Spleen (tissue), 11 donors: ENCODE results near the gene PUSL1. TPM values are rescaled to one million over a fixed set of nuclear protein-coding genes. Genes with fewer than 3 reads are reported as not detected.
A peak's percentile ranks its signal among the peaks of the same experiment; 100 is the strongest.

Source experiments
- DNase-seq: peaks from one replicate; pipeline ENCODE4 v3.0.0-alpha.2; 2020
- H3K27ac ChIP-seq, 8 donors: fragments of 200-600 bp; sonication (generic) in 7 of 8; 1 replicate in 4 of 8; 2 replicates in 4 of 8; pipeline versions ENCODE4 v1.5.0 to v1.8.0; 2016 to 2021; ENCODE audit warnings: inconsistent platforms in 4 of 8, mild to moderate bottlenecking in 4 of 8, moderate library complexity in 1 of 8
- H3K27me3 ChIP-seq, 7 donors: fragments of 200-600 bp; sonication (generic) in 6 of 7; replicated peaks in 1 of 7; 1 replicate in 4 of 7; 2 replicates in 3 of 7; pipeline versions ENCODE4 v1.5.0 to v1.8.0; 2016 to 2021; ENCODE audit warnings: inconsistent platforms in 3 of 7, mild to moderate bottlenecking in 1 of 7
- H3K36me3 ChIP-seq, 6 donors: fragments of 200-600 bp; sonication (generic) in 5 of 6; 1 replicate in 4 of 6; 2 replicates in 2 of 6; pipeline versions ENCODE4 v1.5.0 to v1.8.0; 2016 to 2021; ENCODE audit warnings: inconsistent platforms in 2 of 6
- H3K4me1 ChIP-seq, 6 donors: fragments of 200-600 bp; sonication (generic) in 5 of 6; 1 replicate in 3 of 6; 2 replicates in 3 of 6; pipeline versions ENCODE4 v1.5.0 to v1.8.0; 2016 to 2021; ENCODE audit warnings: inconsistent platforms in 3 of 6
- H3K4me3 ChIP-seq, 8 donors: fragments of 200-600 bp; sonication (generic) in 7 of 8; 1 replicate in 4 of 8; 2 replicates in 4 of 8; pipeline versions ENCODE4 v1.5.0 to v1.8.0; 2016 to 2021; ENCODE audit warnings: inconsistent platforms in 4 of 8, mild to moderate bottlenecking in 4 of 8, moderate library complexity in 2 of 8
- H3K9me3 ChIP-seq, 8 donors: fragments of 200-600 bp; sonication (generic) in 7 of 8; 1 replicate in 4 of 8; 2 replicates in 4 of 8; pipeline versions ENCODE4 v1.5.0 to v1.8.0; 2016 to 2021; ENCODE audit warnings: inconsistent platforms in 4 of 8
- CTCF ChIP-seq, 11 experiments: fragments of 200-600 bp in 7 of 11; fragments of 450-650 bp in 4 of 11; sonication (generic) in 4 of 11; IDR thresholded peaks in 8 of 11; conservative IDR thresholded peaks in 3 of 11; 1 replicate in 7 of 11; 2 replicates in 4 of 11; pipeline versions ENCODE4 v1.4.0 to v1.8.0; 2016 to 2021; ENCODE audit warnings: antibody characterized with exemption in 11 of 11, inconsistent platforms in 4 of 11, mild to moderate bottlenecking in 1 of 11
- POLR2A ChIP-seq, 3 donors: fragments of 450-650 bp; IDR thresholded peaks; one replicate each; pipeline ENCODE4 v1.5.1; 2017; ENCODE audit warnings: antibody characterized with exemption in 3 of 3, mild to moderate bottlenecking in 1 of 3
- POLR2AphosphoS5 ChIP-seq, 3 donors: sonication (generic); formaldehyde crosslinking; IDR thresholded peaks; one replicate each; pipeline ENCODE4 v1.5.1; 2017; ENCODE audit warnings: antibody characterized with exemption in 3 of 3
- WGBS, 5 donors: extraction: QIAGEN DNeasy Blood & Tissue Kit in 3 of 5; methylation state at CpG; one replicate each; pipeline versions ENCODE4 v1.1.5 to v1.1.7; 2013 to 2018; 5-methylcytosine and 5-hydroxymethylcytosine counted together
- intact Hi-C: fragments of 100-400 bp; cut with DNase I; formaldehyde crosslinking; loops from one replicate; pipeline ENCODE4 v1.15.0; 2023; ENCODE audit warnings: low total_unique reads
- microRNA-seq, 3 donors: library from miRNA; unstranded; fragments of <30 nt; microRNA quantifications; one replicate each; pipeline versions ENCODE4 to v1.1.0, GENCODE V29; 2019 to 2020
- polyA plus RNA-seq, 3 donors: library from polyadenylated mRNA; stranded (reverse); fragments of 200-250 nt; gene quantifications; one replicate each; pipeline ENCODE4 v1.2.1, GENCODE V29; 2013
- small RNA-seq, 4 donors: library from RNA; depleted of rRNA; stranded (forward); fragments of <200 nt; gene quantifications; one replicate each; pipeline ENCODE3, GENCODE V24; 2016
- total RNA-seq, 7 donors: library from RNA; depleted of rRNA in 3 of 7; stranded (reverse); fragments of >200 nt in 3 of 7; fragmentation: NEBNext Ultra II Directional in 4 of 7; extraction: Animal tissue kit (Norgen Biotek cat#: 25700) in 4 of 7; gene quantifications; one replicate each; pipeline versions ENCODE4 v1.1.0 to v1.2.1, GENCODE V29; 2016 to 2021
- donor health status: healthy with polysubstance abuse.
- donor health status: DM: no; HTN: no; CAD: no; lungs with moderate emphysema.
- donor health status: DM: no; HTN: no; CAD: no.
- donor health status: Bipolar disorder and iron deficiency.
- donor health status: healthy.
- donor health status: DM: no; HTN: no; CAD: no.
- donor health status: DM: yes; HTN: yes; CAD: no.

PUSL1 gene
- total and polyA plus RNA-seq, 10 donors = 9.8 to 22.9 (median 12.8) TPM

GRCh38 chr1:1359664-1360468 lies 51.5 kb downstream of the PUSL1 start:
- TF ChIP-seq POLR2A (IDR thresholded peaks at IDR 0.05) (no peak), POLR2AphosphoS5 (IDR thresholded peaks at IDR 0.05) (no peak), CTCF (IDR thresholded peaks at IDR 0.05 in 8 of 11, conservative IDR thresholded peaks at IDR 0.05 in 3 of 11) (no peak)
- Histone ChIP-seq H3K4me3 (no peak overlapping the region), H3K4me1 (peaks cover 0 to 66% (median 23%) of the 10 kb centered on the region in 6 donors), H3K9me3 (no peaks in the 10 kb centered on the region), H3K36me3 (peaks cover 0 to 4% (median 0%) of the 10 kb centered on the region in 6 donors), H3K27ac (peak overlapping the region in 6 of 8 donors; percentile 7 to 83 (median 76)), H3K27me3 (peaks cover 0 to 73% (median 43%) of the 10 kb centered on the region in 7 donors)
- peak; percentile 68 for DNase-seq
- intact Hi-C loops = no loop called here
- WGBS, 5 donors = 65 to 74% (median 68%) methylated on average over 25 to 28 of the region's 28 CpGs

- H3K9me3 ChIP-seq = no peaks in the 10 kb centered on the region
- no peaks in the 10 kb centered on the region for H3K36me3 ChIP-seq
- no peak for TF ChIP-seq POLR2A (IDR thresholded peaks at IDR 0.05)
- TF ChIP-seq POLR2AphosphoS5 (IDR thresholded peaks at IDR 0.05) = peak in 2 of 3 donors; percentile 44 to 65
- TF ChIP-seq CTCF (IDR thresholded peaks at IDR 0.05 in 8 of 11, conservative IDR thresholded peaks at IDR 0.05 in 3 of 11) = no peak
- peaks cover 0 to 59% (median 15%) of the 10 kb centered on the region in 6 donors for H3K4me1 ChIP-seq
- no peak overlapping the region for H3K4me3 ChIP-seq
- WGBS, 5 donors = 77 to 81% (median 78%) methylated on average over 18 to 20 of the region's 20 CpGs
- H3K27me3 ChIP-seq = peaks cover 0 to 65% (median 35%) of the 10 kb centered on the region in 7 donors
- peak overlapping the region in 6 of 8 donors; percentile 20 to 83 (median 76) for H3K27ac ChIP-seq
- DNase-seq = peak; percentile 69
- intact Hi-C loops = no loop called here
These were observed 52.2 kb downstream of the PUSL1 start for GRCh38 chr1:1360506-1361169.

Small RNAs within 50 kb of the gene (microRNA-seq; reads per million reads assigned to microRNA genes)
- gene MIR6726 = 0 to 5.8 (median 1.1) reads per million in 3 donors
- 0.35 to 1.1 (median 0.57) reads per million in 3 donors for gene MIR6727
- 0 to 0.36 (median 0) reads per million in 3 donors for gene MIR6808

Small RNAs within 50 kb of the gene (small RNA-seq; reads per million reads assigned to genes)
- 0 to 0.30 (median 0.10) reads per million in 4 donors for gene MIR6726

Other genes with a start within 250 kb of the PUSL1 start
- gene RNF223, start 234.3 kb upstream of the PUSL1 start, total RNA-seq = not detected
- not detected for gene RNF223, start 234.3 kb upstream of the PUSL1 start, polyA plus RNA-seq
- gene C1orf159, start 192.5 kb upstream of the PUSL1 start, total RNA-seq = 10 to 100 TPM; 12.1 to 22.5 (median 18.7) TPM
- gene C1orf159, start 192.5 kb upstream of the PUSL1 start, polyA plus RNA-seq = 10 to 100 TPM in 2 of 3 donors, 1 to 10 TPM in 1; 8.5 to 25.7 (median 24.1) TPM
- under 1 TPM in 2 of 7 donors, not detected in 5; 0.17 to 0.34 TPM for gene TTLL10, start 134.7 kb upstream of the PUSL1 start, total RNA-seq
- under 1 TPM in 2 of 3 donors, not detected in 1; 0.02 to 0.03 TPM for gene TTLL10, start 134.7 kb upstream of the PUSL1 start, polyA plus RNA-seq
- 1 to 10 TPM; 5.2 to 9.9 (median 7.5) TPM for gene TNFRSF18, start 102.0 kb upstream of the PUSL1 start, total RNA-seq
- gene TNFRSF18, start 102.0 kb upstream of the PUSL1 start, polyA plus RNA-seq = 10 to 100 TPM in 1 of 3 donors, 1 to 10 TPM in 2; 7.2 to 16.3 (median 9.3) TPM
- gene TNFRSF4, start 94.4 kb upstream of the PUSL1 start, total RNA-seq = 10 to 100 TPM in 5 of 7 donors, 1 to 10 TPM in 2; 6.6 to 18.9 (median 12.5) TPM
- 10 to 100 TPM; 14.7 to 23.4 (median 14.7) TPM for gene TNFRSF4, start 94.4 kb upstream of the PUSL1 start, polyA plus RNA-seq
- gene SDF4, start 76.6 kb upstream of the PUSL1 start, total RNA-seq = 100 to 1,000 TPM in 4 of 7 donors, 10 to 100 TPM in 3; 87.2 to 145 (median 114) TPM
- gene SDF4, start 76.6 kb upstream of the PUSL1 start, polyA plus RNA-seq = 10 to 100 TPM; 39.1 to 84.2 (median 49.4) TPM
- 10 to 100 TPM; 13.2 to 25.1 (median 19.3) TPM for gene B3GALT6, start 76.4 kb upstream of the PUSL1 start, total RNA-seq
- 10 to 100 TPM in 2 of 3 donors, 1 to 10 TPM in 1; 7.9 to 16.6 (median 12.1) TPM for gene B3GALT6, start 76.4 kb upstream of the PUSL1 start, polyA plus RNA-seq
- gene C1QTNF12, start 61.9 kb upstream of the PUSL1 start, total RNA-seq = 1 to 10 TPM in 3 of 7 donors, under 1 TPM in 1, not detected in 3; 0.87 to 3.6 (median 1.8) TPM
- gene C1QTNF12, start 61.9 kb upstream of the PUSL1 start, polyA plus RNA-seq = 1 to 10 TPM; 1.3 to 5.5 (median 1.4) TPM
- gene UBE2J2, start 34.7 kb upstream of the PUSL1 start, total RNA-seq = 10 to 100 TPM; 39.1 to 69.7 (median 56.5) TPM
- 10 to 100 TPM; 39.2 to 66.9 (median 54.0) TPM for gene UBE2J2, start 34.7 kb upstream of the PUSL1 start, polyA plus RNA-seq
- gene SCNN1D, start 28.2 kb upstream of the PUSL1 start, total RNA-seq = 10 to 100 TPM in 1 of 7 donors, 1 to 10 TPM in 6; 2.5 to 10.5 (median 3.4) TPM
- gene SCNN1D, start 28.2 kb upstream of the PUSL1 start, polyA plus RNA-seq = 10 to 100 TPM in 2 of 3 donors, 1 to 10 TPM in 1; 3.7 to 16.9 (median 11.9) TPM
- gene ACAP3, start 667 bp upstream of the PUSL1 start, total RNA-seq = 10 to 100 TPM; 33.0 to 62.3 (median 41.7) TPM
- 10 to 100 TPM; 12.6 to 89.7 (median 32.6) TPM for gene ACAP3, start 667 bp upstream of the PUSL1 start, polyA plus RNA-seq
- gene INTS11, start 16.1 kb downstream of the PUSL1 start, total RNA-seq = 100 to 1,000 TPM in 4 of 7 donors, 10 to 100 TPM in 3; 89.2 to 114 (median 100) TPM
- gene INTS11, start 16.1 kb downstream of the PUSL1 start, polyA plus RNA-seq = 100 to 1,000 TPM; 106 to 203 (median 202) TPM
- gene CPTP, start 16.2 kb downstream of the PUSL1 start, total RNA-seq = 10 to 100 TPM; 16.9 to 42.1 (median 29.1) TPM
- gene CPTP, start 16.2 kb downstream of the PUSL1 start, polyA plus RNA-seq = 10 to 100 TPM in 2 of 3 donors, 1 to 10 TPM in 1; 7.5 to 24.9 (median 10.4) TPM
- gene TAS1R3, start 22.7 kb downstream of the PUSL1 start, total RNA-seq = 1 to 10 TPM in 6 of 7 donors, under 1 TPM in 1; 0.77 to 5.9 (median 3.0) TPM
- 1 to 10 TPM in 1 of 3 donors, under 1 TPM in 2; 0.23 to 1.6 (median 0.37) TPM for gene TAS1R3, start 22.7 kb downstream of the PUSL1 start, polyA plus RNA-seq
- gene DVL1, start 40.8 kb downstream of the PUSL1 start, total RNA-seq = 10 to 100 TPM; 34.4 to 59.1 (median 40.1) TPM
- 10 to 100 TPM; 18.1 to 57.3 (median 27.7) TPM for gene DVL1, start 40.8 kb downstream of the PUSL1 start, polyA plus RNA-seq
- gene MXRA8, start 50.0 kb downstream of the PUSL1 start, total RNA-seq = 10 to 100 TPM; 25.9 to 71.7 (median 49.3) TPM
- 10 to 100 TPM; 37.9 to 57.5 (median 44.8) TPM for gene MXRA8, start 50.0 kb downstream of the PUSL1 start, polyA plus RNA-seq
- gene AURKAIP1, start 66.6 kb downstream of the PUSL1 start, total RNA-seq = 10 to 100 TPM; 61.3 to 85.1 (median 71.7) TPM
- 100 to 1,000 TPM; 149 to 174 (median 151) TPM for gene AURKAIP1, start 66.6 kb downstream of the PUSL1 start, polyA plus RNA-seq
- 100 to 1,000 TPM; 167 to 299 (median 208) TPM for gene CCNL2, start 90.7 kb downstream of the PUSL1 start, total RNA-seq
- 100 to 1,000 TPM; 111 to 230 (median 199) TPM for gene CCNL2, start 90.7 kb downstream of the PUSL1 start, polyA plus RNA-seq
- 100 to 1,000 TPM in 3 of 7 donors, 10 to 100 TPM in 4; 67.4 to 144 (median 91.3) TPM for gene MRPL20, start 98.7 kb downstream of the PUSL1 start, total RNA-seq
- gene MRPL20, start 98.7 kb downstream of the PUSL1 start, polyA plus RNA-seq = 100 to 1,000 TPM; 101 to 168 (median 122) TPM
- 1 to 10 TPM in 5 of 7 donors, under 1 TPM in 2; 0.43 to 2.7 (median 1.2) TPM for gene ANKRD65, start 112.7 kb downstream of the PUSL1 start, total RNA-seq
- 1 to 10 TPM; 2.3 to 4.3 (median 3.0) TPM for gene ANKRD65, start 112.7 kb downstream of the PUSL1 start, polyA plus RNA-seq
- gene VWA1, start 127.1 kb downstream of the PUSL1 start, total RNA-seq = 10 to 100 TPM in 6 of 7 donors, 1 to 10 TPM in 1; 3.9 to 18.0 (median 13.1) TPM
- gene VWA1, start 127.1 kb downstream of the PUSL1 start, polyA plus RNA-seq = 10 to 100 TPM in 2 of 3 donors, 1 to 10 TPM in 1; 4.1 to 12.7 (median 11.0) TPM
- gene ATAD3C, start 141.1 kb downstream of the PUSL1 start, total RNA-seq = 1 to 10 TPM in 2 of 7 donors, under 1 TPM in 3, not detected in 2; 0.25 to 3.9 (median 0.57) TPM
- under 1 TPM; 0.55 to 0.85 (median 0.83) TPM for gene ATAD3C, start 141.1 kb downstream of the PUSL1 start, polyA plus RNA-seq
- 10 to 100 TPM; 11.5 to 39.8 (median 23.7) TPM for gene ATAD3B, start 163.2 kb downstream of the PUSL1 start, total RNA-seq
- 10 to 100 TPM; 21.7 to 62.3 (median 45.8) TPM for gene ATAD3B, start 163.2 kb downstream of the PUSL1 start, polyA plus RNA-seq
- gene ATAD3A, start 203.6 kb downstream of the PUSL1 start, total RNA-seq = 10 to 100 TPM; 11.3 to 25.7 (median 17.8) TPM
- gene ATAD3A, start 203.6 kb downstream of the PUSL1 start, polyA plus RNA-seq = 10 to 100 TPM; 13.4 to 29.0 (median 14.3) TPM
- gene TMEM240, start 232.0 kb downstream of the PUSL1 start, total RNA-seq = 1 to 10 TPM in 6 of 7 donors, not detected in 1; 2.3 to 5.3 (median 2.7) TPM
- 1 to 10 TPM in 2 of 3 donors, under 1 TPM in 1; 0.39 to 2.2 (median 1.5) TPM for gene TMEM240, start 232.0 kb downstream of the PUSL1 start, polyA plus RNA-seq